GM04504 (cell line): Measurements from ENCODE around the gene FUNDC2.
A peak's percentile ranks its signal among the peaks of the same experiment; 100 is the strongest.

ENCODE experiments used
- DNase-seq: peaks from one replicate; pipeline ENCODE4 v3.0.0-alpha.2; 2012; ENCODE audit warnings: low read depth

FUNDC2 gene

GRCh38 chrX:155023907-155024833 lies 2.5 kb upstream of the FUNDC2 start:
- DNase-seq = no peak

GRCh38 chrX:155026420-155026726 lies 271 bp upstream of the FUNDC2 start:
- DNase-seq = no peak

GRCh38 chrX:155027509-155028066 lies 944 bp downstream of the FUNDC2 start:
- peak; percentile 42 for DNase-seq

- DNase-seq = no peak
These were observed 1.5 kb downstream of the FUNDC2 start for GRCh38 chrX:155028129-155028528.

- DNase-seq = no peak
These were observed 2.2 kb downstream of the FUNDC2 start for GRCh38 chrX:155028877-155029291.

GRCh38 chrX:155031657-155032056 lies 5.0 kb downstream of the FUNDC2 start:
- DNase-seq = no peak

- no peak for DNase-seq
These were observed 9.0 kb downstream of the FUNDC2 start for GRCh38 chrX:155035688-155036087.

- DNase-seq = no peak
These were observed 19.6 kb downstream of the FUNDC2 start for GRCh38 chrX:155046129-155046810.

- no peak for DNase-seq
These were observed 20.3 kb downstream of the FUNDC2 start for GRCh38 chrX:155046811-155047528.

- no peak for DNase-seq
These were observed 22.5 kb downstream of the FUNDC2 start for GRCh38 chrX:155048977-155049619.

GRCh38 chrX:155052738-155053498 lies 26.3 kb downstream of the FUNDC2 start:
- DNase-seq = no peak

GRCh38 chrX:155053656-155054055 lies 27.0 kb downstream of the FUNDC2 start:
- no peak for DNase-seq

- DNase-seq = no peak
These were observed 27.6 kb downstream of the FUNDC2 start for GRCh38 chrX:155054255-155054654.

- no peak for DNase-seq
These were observed 28.9 kb downstream of the FUNDC2 start for GRCh38 chrX:155055494-155055893.

- no peak for DNase-seq
These were observed 29.8 kb downstream of the FUNDC2 start for GRCh38 chrX:155056471-155056870.

- DNase-seq = peak; percentile 28
These were observed 30.5 kb downstream of the FUNDC2 start for GRCh38 chrX:155056877-155057792.

GRCh38 chrX:155061760-155062159 lies 35.1 kb downstream of the FUNDC2 start:
- no peak for DNase-seq

GRCh38 chrX:155065035-155065734 lies 38.5 kb downstream of the FUNDC2 start:
- peak; percentile 3 for DNase-seq

- DNase-seq = peak; percentile 24
These were observed 41.5 kb downstream of the FUNDC2 start for GRCh38 chrX:155068165-155068564.
